HEK293 (cell line): ENCODE measurements around the gene MMP21.
A peak's percentile ranks its signal among the peaks of the same experiment; 100 is the strongest.

ENCODE experiments used
- BCL11A ChIP-seq: fragments of 450-650 bp; formaldehyde crosslinking; IDR thresholded peaks from 2 replicates; pipeline ENCODE4 v1.5.1; 2016; ENCODE audit warnings: low read depth, missing biosample characterization, missing genetic modification characterization
- KLF8 ChIP-seq: fragments of 450-650 bp; formaldehyde crosslinking; IDR thresholded peaks from 2 replicates; pipeline ENCODE4 v1.5.1; 2016; ENCODE audit warnings: missing biosample characterization, missing genetic modification characterization
- RBAK ChIP-seq: fragments of 450-650 bp; formaldehyde crosslinking; IDR thresholded peaks from 2 replicates; pipeline ENCODE4 v1.5.1; 2016; ENCODE audit warnings: missing biosample characterization, missing genetic modification characterization
- SP2 ChIP-seq: fragments of 450-650 bp; formaldehyde crosslinking; IDR thresholded peaks from 2 replicates; pipeline ENCODE4 v1.5.1; 2016; ENCODE audit warnings: missing biosample characterization, missing genetic modification characterization
- YY1 ChIP-seq: fragments of 450-650 bp; formaldehyde crosslinking; IDR thresholded peaks from 2 replicates; pipeline ENCODE4 v1.5.1; 2018; ENCODE audit warnings: missing biosample characterization, missing genetic modification characterization
- ZBTB20 ChIP-seq: fragments of 450-650 bp; formaldehyde crosslinking; IDR thresholded peaks from 2 replicates; pipeline ENCODE4 v1.5.1; 2016; ENCODE audit warnings: missing biosample characterization, missing genetic modification characterization
- ZEB2 ChIP-seq: fragments of 450-650 bp; formaldehyde crosslinking; IDR thresholded peaks from 2 replicates; pipeline ENCODE4 v1.5.1; 2016; ENCODE audit warnings: missing biosample characterization, missing genetic modification characterization
- ZIC2 ChIP-seq: fragments of 450-650 bp; formaldehyde crosslinking; IDR thresholded peaks from 2 replicates; pipeline ENCODE4 v1.5.1; 2016; ENCODE audit warnings: missing biosample characterization, missing genetic modification characterization
- ZNF121 ChIP-seq: fragments of 450-650 bp; formaldehyde crosslinking; IDR thresholded peaks from 2 replicates; pipeline ENCODE4 v1.5.1; 2016; ENCODE audit warnings: missing biosample characterization, missing genetic modification characterization
- ZNF19 ChIP-seq: fragments of 450-650 bp; formaldehyde crosslinking; IDR thresholded peaks from 2 replicates; pipeline ENCODE4; 2016; ENCODE audit warnings: missing biosample characterization, missing genetic modification characterization, low read depth
- ZNF214 ChIP-seq: fragments of 450-650 bp; formaldehyde crosslinking; IDR thresholded peaks from 2 replicates; pipeline ENCODE4 v1.5.1; 2017; ENCODE audit warnings: missing biosample characterization, mild to moderate bottlenecking, missing genetic modification characterization, borderline replicate concordance
- ZNF24 ChIP-seq: fragments of 450-650 bp; formaldehyde crosslinking; IDR thresholded peaks from 2 replicates; pipeline ENCODE4 v1.5.1; 2016; ENCODE audit warnings: missing biosample characterization, missing genetic modification characterization
- ZNF292 ChIP-seq: fragments of 450-650 bp; formaldehyde crosslinking; IDR thresholded peaks from 2 replicates; pipeline ENCODE4 v1.5.1; 2016; ENCODE audit warnings: low read depth, missing biosample characterization, missing genetic modification characterization, borderline replicate concordance
- ZNF335 ChIP-seq: fragments of 450-650 bp; formaldehyde crosslinking; conservative IDR thresholded peaks from 2 replicates; pipeline ENCODE4 v1.5.1; 2016; ENCODE audit warnings: missing biosample characterization, missing genetic modification characterization
- ZNF350 ChIP-seq: fragments of 450-650 bp; formaldehyde crosslinking; IDR thresholded peaks from 2 replicates; pipeline ENCODE4 v1.5.0; 2017; ENCODE audit warnings: missing biosample characterization, mild to moderate bottlenecking, missing genetic modification characterization
- ZNF391 ChIP-seq: fragments of 450-650 bp; formaldehyde crosslinking; IDR thresholded peaks from 2 replicates; pipeline ENCODE4 v1.5.1; 2016; ENCODE audit warnings: low read depth, missing biosample characterization, missing genetic modification characterization, borderline replicate concordance
- ZNF394 ChIP-seq: fragments of 450-650 bp; formaldehyde crosslinking; IDR thresholded peaks from 2 replicates; pipeline ENCODE4 v1.5.1; 2016; ENCODE audit warnings: missing biosample characterization, missing genetic modification characterization, mild to moderate bottlenecking, moderate library complexity, borderline replicate concordance
- ZNF404 ChIP-seq: fragments of 450-650 bp; formaldehyde crosslinking; IDR thresholded peaks from 2 replicates; pipeline ENCODE4 v1.5.1; 2017; ENCODE audit warnings: missing biosample characterization, missing genetic modification characterization
- ZNF433 ChIP-seq: fragments of 450-650 bp; formaldehyde crosslinking; IDR thresholded peaks from 2 replicates; pipeline ENCODE4 v1.5.1; 2016; ENCODE audit warnings: missing biosample characterization, missing genetic modification characterization, low read depth
- ZNF473 ChIP-seq: fragments of 450-650 bp; formaldehyde crosslinking; IDR thresholded peaks from 2 replicates; pipeline ENCODE4 v1.5.1; 2017; ENCODE audit warnings: missing biosample characterization, missing genetic modification characterization
- ZNF529 ChIP-seq: fragments of 450-650 bp; formaldehyde crosslinking; IDR thresholded peaks from 2 replicates; pipeline ENCODE4 v1.5.1; 2017; ENCODE audit warnings: missing genetic modification characterization, missing biosample characterization; ENCODE audit not compliant: insufficient replicate concordance
- ZNF544 ChIP-seq: fragments of 450-650 bp; formaldehyde crosslinking; IDR thresholded peaks from 2 replicates; pipeline ENCODE4 v1.5.0; 2017; ENCODE audit warnings: missing biosample characterization, missing genetic modification characterization
- ZNF558 ChIP-seq: fragments of 450-650 bp; formaldehyde crosslinking; IDR thresholded peaks from 2 replicates; pipeline ENCODE4 v1.5.1; 2016; ENCODE audit warnings: missing biosample characterization, missing genetic modification characterization
- ZNF585B ChIP-seq: fragments of 450-650 bp; formaldehyde crosslinking; IDR thresholded peaks from 2 replicates; pipeline ENCODE4 v1.5.1; 2016; ENCODE audit warnings: missing biosample characterization, missing genetic modification characterization
- ZNF610 ChIP-seq: fragments of 450-650 bp; formaldehyde crosslinking; IDR thresholded peaks from 2 replicates; pipeline ENCODE4 v1.5.1; 2016; ENCODE audit warnings: missing biosample characterization, missing genetic modification characterization, borderline replicate concordance
- ZNF623 ChIP-seq: fragments of 450-650 bp; formaldehyde crosslinking; IDR thresholded peaks from 2 replicates; pipeline ENCODE4 v1.5.1; 2016; ENCODE audit warnings: missing biosample characterization, missing genetic modification characterization
- ZNF626 ChIP-seq: fragments of 450-650 bp; sonication (Bioruptor Pico); formaldehyde crosslinking; IDR thresholded peaks from 2 replicates; pipeline ENCODE4 v1.5.1; 2018; ENCODE audit warnings: missing biosample characterization, missing genetic modification characterization, inconsistent platforms
- ZNF664 ChIP-seq: fragments of 450-650 bp; formaldehyde crosslinking; IDR thresholded peaks from 2 replicates; pipeline ENCODE4 v1.5.1; 2016; ENCODE audit warnings: missing biosample characterization, missing genetic modification characterization
- ZNF747 ChIP-seq: fragments of 450-650 bp; formaldehyde crosslinking; IDR thresholded peaks from 2 replicates; pipeline ENCODE4 v1.5.1; 2016; ENCODE audit warnings: missing biosample characterization, missing genetic modification characterization
- ZNF785 ChIP-seq: fragments of 450-650 bp; formaldehyde crosslinking; IDR thresholded peaks from 2 replicates; pipeline ENCODE4 v1.5.1; 2016; ENCODE audit warnings: missing biosample characterization, missing genetic modification characterization
- TF ChIP-seq, protein P1 (sequence below): fragments of 450-650 bp; formaldehyde crosslinking; IDR thresholded peaks from 2 replicates; pipeline ENCODE4 v1.5.1; 2016; ENCODE audit warnings: missing biosample characterization, missing genetic modification characterization
- TF ChIP-seq, protein P2 (sequence below): fragments of 450-650 bp; formaldehyde crosslinking; IDR thresholded peaks from 2 replicates; pipeline ENCODE4 v1.5.1; 2016; ENCODE audit warnings: missing biosample characterization, missing genetic modification characterization, borderline replicate concordance
- TF ChIP-seq, protein P3 (sequence below): fragments of 450-650 bp; formaldehyde crosslinking; IDR thresholded peaks from 2 replicates; pipeline ENCODE4 v1.5.1; 2016; ENCODE audit warnings: missing biosample characterization, missing genetic modification characterization
- TF ChIP-seq, protein P4 (sequence below): fragments of 450-650 bp; formaldehyde crosslinking; IDR thresholded peaks from 2 replicates; pipeline ENCODE4 v1.5.1; 2016; ENCODE audit warnings: missing biosample characterization, missing genetic modification characterization
- TF ChIP-seq, protein P5 (sequence below): fragments of 450-650 bp; formaldehyde crosslinking; IDR thresholded peaks from 2 replicates; pipeline ENCODE4 v1.5.1; 2017; ENCODE audit warnings: missing biosample characterization, mild to moderate bottlenecking, missing genetic modification characterization, moderate library complexity

Gene MMP21

DNA sequence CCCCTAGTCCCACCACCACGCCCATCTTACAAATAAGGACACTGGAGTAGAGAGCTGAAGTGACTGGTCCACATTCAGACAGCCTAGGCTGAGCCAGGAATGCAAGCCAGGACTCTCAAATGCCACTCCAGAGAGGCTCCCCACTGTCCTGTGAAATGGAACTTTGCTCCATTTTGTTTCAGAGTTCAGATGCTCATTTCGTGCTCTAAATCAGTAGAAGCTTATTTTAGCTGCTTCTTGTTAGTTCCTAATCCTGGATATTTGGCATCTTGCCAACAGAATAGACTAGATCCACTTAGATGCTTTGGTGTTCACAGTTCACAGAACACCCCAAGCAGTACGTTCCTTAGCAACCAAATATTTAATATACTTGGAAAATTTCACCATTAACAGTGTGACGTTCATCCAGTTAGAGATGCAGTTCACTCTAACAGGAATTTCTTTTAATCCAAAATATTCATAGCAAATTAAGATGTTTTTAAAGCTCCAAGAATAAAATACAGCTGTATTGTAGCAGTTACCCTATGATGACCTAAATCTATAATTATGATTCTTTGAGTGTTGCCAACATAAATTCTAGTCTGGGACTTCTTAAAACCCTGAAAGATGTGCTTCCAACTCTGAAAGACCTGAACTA, 7.3 kb downstream of the MMP21 start (continued):
- no peak for TF ChIP-seq KLF8
- TF ChIP-seq ZNF350 = peak; percentile 88
- no peak for TF ChIP-seq ZNF404 (tag by site-specific recombination)
- TF ChIP-seq, protein P1, sequence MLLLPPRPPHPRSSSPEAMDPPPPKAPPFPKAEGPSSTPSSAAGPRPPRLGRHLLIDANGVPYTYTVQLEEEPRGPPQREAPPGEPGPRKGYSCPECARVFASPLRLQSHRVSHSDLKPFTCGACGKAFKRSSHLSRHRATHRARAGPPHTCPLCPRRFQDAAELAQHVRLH (tag by site-specific recombination) = no peak
- TF ChIP-seq ZNF121 (tag by site-specific recombination) = no peak
- TF ChIP-seq BCL11A = no peak
- no peak for TF ChIP-seq ZNF473
- TF ChIP-seq ZIC2 = no peak
- no peak for TF ChIP-seq ZNF19
- TF ChIP-seq ZNF394 (tag by site-specific recombination) = no peak
- TF ChIP-seq ZNF529 (tag by site-specific recombination) = no peak
- no peak for TF ChIP-seq ZNF747
- TF ChIP-seq ZNF335 (tag by site-specific recombination) = no peak
- TF ChIP-seq, protein P2, sequence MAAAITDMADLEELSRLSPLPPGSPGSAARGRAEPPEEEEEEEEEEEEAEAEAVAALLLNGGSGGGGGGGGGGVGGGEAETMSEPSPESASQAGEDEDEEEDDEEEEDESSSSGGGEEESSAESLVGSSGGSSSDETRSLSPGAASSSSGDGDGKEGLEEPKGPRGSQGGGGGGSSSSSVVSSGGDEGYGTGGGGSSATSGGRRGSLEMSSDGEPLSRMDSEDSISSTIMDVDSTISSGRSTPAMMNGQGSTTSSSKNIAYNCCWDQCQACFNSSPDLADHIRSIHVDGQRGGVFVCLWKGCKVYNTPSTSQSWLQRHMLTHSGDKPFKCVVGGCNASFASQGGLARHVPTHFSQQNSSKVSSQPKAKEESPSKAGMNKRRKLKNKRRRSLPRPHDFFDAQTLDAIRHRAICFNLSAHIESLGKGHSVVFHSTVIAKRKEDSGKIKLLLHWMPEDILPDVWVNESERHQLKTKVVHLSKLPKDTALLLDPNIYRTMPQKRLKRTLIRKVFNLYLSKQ (tag by site-specific recombination) = no peak
- no peak for TF ChIP-seq ZNF292 (tag by site-specific recombination)
- no peak for TF ChIP-seq ZNF785
- no peak for TF ChIP-seq YY1 (tag by site-specific recombination)
- TF ChIP-seq ZNF558 (tag by site-specific recombination) = no peak
- no peak for TF ChIP-seq ZNF626
- no peak for TF ChIP-seq ZEB2 (tag by site-specific recombination)
- no peak for TF ChIP-seq ZBTB20 (tag by site-specific recombination)
- TF ChIP-seq, protein P3, sequence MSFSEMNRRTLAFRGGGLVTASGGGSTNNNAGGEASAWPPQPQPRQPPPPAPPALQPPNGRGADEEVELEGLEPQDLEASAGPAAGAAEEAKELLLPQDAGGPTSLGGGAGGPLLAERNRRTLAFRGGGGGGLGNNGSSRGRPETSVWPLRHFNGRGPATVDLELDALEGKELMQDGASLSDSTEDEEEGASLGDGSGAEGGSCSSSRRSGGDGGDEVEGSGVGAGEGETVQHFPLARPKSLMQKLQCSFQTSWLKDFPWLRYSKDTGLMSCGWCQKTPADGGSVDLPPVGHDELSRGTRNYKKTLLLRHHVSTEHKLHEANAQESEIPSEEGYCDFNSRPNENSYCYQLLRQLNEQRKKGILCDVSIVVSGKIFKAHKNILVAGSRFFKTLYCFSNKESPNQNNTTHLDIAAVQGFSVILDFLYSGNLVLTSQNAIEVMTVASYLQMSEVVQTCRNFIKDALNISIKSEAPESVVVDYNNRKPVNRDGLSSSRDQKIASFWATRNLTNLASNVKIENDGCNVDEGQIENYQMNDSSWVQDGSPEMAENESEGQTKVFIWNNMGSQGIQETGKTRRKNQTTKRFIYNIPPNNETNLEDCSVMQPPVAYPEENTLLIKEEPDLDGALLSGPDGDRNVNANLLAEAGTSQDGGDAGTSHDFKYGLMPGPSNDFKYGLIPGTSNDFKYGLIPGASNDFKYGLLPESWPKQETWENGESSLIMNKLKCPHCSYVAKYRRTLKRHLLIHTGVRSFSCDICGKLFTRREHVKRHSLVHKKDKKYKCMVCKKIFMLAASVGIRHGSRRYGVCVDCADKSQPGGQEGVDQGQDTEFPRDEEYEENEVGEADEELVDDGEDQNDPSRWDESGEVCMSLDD = no peak
- TF ChIP-seq SP2 (tag by site-specific recombination) = no peak
- peak; percentile 80 for TF ChIP-seq ZNF544 (tag by site-specific recombination)
- TF ChIP-seq, protein P4, sequence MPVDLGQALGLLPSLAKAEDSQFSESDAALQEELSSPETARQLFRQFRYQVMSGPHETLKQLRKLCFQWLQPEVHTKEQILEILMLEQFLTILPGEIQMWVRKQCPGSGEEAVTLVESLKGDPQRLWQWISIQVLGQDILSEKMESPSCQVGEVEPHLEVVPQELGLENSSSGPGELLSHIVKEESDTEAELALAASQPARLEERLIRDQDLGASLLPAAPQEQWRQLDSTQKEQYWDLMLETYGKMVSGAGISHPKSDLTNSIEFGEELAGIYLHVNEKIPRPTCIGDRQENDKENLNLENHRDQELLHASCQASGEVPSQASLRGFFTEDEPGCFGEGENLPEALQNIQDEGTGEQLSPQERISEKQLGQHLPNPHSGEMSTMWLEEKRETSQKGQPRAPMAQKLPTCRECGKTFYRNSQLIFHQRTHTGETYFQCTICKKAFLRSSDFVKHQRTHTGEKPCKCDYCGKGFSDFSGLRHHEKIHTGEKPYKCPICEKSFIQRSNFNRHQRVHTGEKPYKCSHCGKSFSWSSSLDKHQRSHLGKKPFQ (tag by site-specific recombination) = no peak
- no peak for TF ChIP-seq ZNF24
- no peak for TF ChIP-seq ZNF610 (tag by site-specific recombination)
- no peak for TF ChIP-seq ZNF391
- no peak for TF ChIP-seq ZNF585B
- no peak for TF ChIP-seq RBAK (tag by site-specific recombination)
- no peak for TF ChIP-seq ZNF623
- TF ChIP-seq ZNF433 (tag by site-specific recombination) = no peak
- TF ChIP-seq, protein P5, sequence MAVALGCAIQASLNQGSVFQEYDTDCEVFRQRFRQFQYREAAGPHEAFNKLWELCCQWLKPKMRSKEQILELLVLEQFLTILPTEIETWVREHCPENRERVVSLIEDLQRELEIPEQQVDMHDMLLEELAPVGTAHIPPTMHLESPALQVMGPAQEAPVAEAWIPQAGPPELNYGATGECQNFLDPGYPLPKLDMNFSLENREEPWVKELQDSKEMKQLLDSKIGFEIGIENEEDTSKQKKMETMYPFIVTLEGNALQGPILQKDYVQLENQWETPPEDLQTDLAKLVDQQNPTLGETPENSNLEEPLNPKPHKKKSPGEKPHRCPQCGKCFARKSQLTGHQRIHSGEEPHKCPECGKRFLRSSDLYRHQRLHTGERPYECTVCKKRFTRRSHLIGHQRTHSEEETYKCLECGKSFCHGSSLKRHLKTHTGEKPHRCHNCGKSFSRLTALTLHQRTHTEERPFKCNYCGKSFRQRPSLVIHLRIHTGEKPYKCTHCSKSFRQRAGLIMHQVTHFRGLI (tag by site-specific recombination) = no peak
- TF ChIP-seq ZNF664 (tag by site-specific recombination) = no peak
- peak; percentile 61; the same call in 1 of the 2 replicates for TF ChIP-seq ZNF214
